Right lobe of liver (tissue), 4 donors: ENCODE data around the gene SH3YL1.

Experiments
- POLR2A ChIP-seq: fragments of 450-650 bp; IDR thresholded peaks from one replicate; pipeline ENCODE4 v1.6.1; 2017; ENCODE audit warnings: antibody characterized with exemption, mild to moderate bottlenecking
- TF ChIP-seq, protein P1 (sequence below), 4 donors: fragments of 200-600 bp in 3 of 4; fragments of 450-650 bp in 1 of 4; IDR thresholded peaks; one replicate each; pipeline versions ENCODE4 v1.5.1 to v1.8.0; 2016 to 2022; ENCODE audit warnings: antibody characterized with exemption in 4 of 4, mild to moderate bottlenecking in 2 of 4
- donor health status: DM: no; HTN: no; CAD: no.
- donor health status: DM: no; HTN: no; CAD: no.
- donor health status: DM: no; HTN: yes; CAD: no.

- TF ChIP-seq, protein P1, sequence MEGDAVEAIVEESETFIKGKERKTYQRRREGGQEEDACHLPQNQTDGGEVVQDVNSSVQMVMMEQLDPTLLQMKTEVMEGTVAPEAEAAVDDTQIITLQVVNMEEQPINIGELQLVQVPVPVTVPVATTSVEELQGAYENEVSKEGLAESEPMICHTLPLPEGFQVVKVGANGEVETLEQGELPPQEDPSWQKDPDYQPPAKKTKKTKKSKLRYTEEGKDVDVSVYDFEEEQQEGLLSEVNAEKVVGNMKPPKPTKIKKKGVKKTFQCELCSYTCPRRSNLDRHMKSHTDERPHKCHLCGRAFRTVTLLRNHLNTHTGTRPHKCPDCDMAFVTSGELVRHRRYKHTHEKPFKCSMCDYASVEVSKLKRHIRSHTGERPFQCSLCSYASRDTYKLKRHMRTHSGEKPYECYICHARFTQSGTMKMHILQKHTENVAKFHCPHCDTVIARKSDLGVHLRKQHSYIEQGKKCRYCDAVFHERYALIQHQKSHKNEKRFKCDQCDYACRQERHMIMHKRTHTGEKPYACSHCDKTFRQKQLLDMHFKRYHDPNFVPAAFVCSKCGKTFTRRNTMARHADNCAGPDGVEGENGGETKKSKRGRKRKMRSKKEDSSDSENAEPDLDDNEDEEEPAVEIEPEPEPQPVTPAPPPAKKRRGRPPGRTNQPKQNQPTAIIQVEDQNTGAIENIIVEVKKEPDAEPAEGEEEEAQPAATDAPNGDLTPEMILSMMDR (IDR thresholded peaks at IDR 0.05) = no peak
- no peak for TF ChIP-seq POLR2A
These were observed 79.1 kb downstream of the SH3YL1 start for GRCh38 chr2:184695-185094.
